ENCODE results near the gene IFNA5.

Gene IFNA5

DNA sequence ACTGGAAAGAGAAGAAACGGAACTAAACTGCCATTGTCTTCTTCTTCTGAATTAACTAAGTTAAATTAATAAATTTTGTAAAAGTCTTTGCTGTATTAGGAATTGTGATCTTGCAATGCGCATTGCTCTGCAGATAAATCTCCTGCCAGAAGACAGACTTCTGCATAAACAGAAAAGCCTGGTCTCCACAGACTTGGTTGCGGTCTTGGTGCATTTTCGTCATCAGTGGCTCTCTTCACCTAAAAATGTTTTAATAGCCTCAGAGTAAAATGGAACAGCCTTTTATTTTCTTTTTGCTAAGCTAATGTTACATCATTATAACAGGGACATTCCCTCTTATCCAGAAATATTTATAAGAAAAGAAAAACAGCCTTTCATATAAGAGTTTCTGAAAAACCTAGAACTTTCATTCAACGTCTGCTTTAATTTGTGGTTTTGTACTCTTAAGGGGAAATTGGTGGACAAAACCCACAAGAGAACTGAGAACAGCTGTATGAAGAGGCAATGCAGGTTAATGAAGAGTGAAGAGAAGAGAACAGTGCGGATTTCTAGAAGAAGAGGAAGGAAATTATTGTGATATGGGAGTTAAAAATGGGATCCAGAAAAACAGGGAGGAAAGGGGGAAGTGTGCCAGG lies 10.1 kb downstream of the IFNA5 start:
- Histone ChIP-seq H3F3A (ENCODE audit: insufficient read depth) (no peaks in the 10 kb centered on the region), H3K4me2 (ENCODE audit: low read depth, low read length, poor library complexity, severe bottlenecking) (no peak overlapping the region), H3K4me3 (ENCODE audit: insufficient read depth, low read length, poor library complexity, severe bottlenecking) (no peak overlapping the region), H4K20me1 (ENCODE audit: low read depth, low read length) (no peaks in the 10 kb centered on the region), H3K9ac (ENCODE audit: low read length) (no peak overlapping the region), H3K9me3 (ENCODE audit: insufficient read depth, low read length) (no peaks in the 10 kb centered on the region), H3K36me3 (ENCODE audit: low read length) (no peaks in the 10 kb centered on the region), H3K79me2 (ENCODE audit: insufficient read depth, low read length) (no peaks in the 10 kb centered on the region), H3K9me2 (replicated peaks; ENCODE audit: insufficient read depth, low read length) (no peaks in the 10 kb centered on the region), H2AFZ (ENCODE audit: low read depth, low read length, severe bottlenecking) (no peak overlapping the region), H3K27ac (ENCODE audit: low read depth, low read length) (no peak overlapping the region), H3K27me3 (ENCODE audit: low read length) (no peaks in the 10 kb centered on the region)
- TF ChIP-seq, protein P1, sequence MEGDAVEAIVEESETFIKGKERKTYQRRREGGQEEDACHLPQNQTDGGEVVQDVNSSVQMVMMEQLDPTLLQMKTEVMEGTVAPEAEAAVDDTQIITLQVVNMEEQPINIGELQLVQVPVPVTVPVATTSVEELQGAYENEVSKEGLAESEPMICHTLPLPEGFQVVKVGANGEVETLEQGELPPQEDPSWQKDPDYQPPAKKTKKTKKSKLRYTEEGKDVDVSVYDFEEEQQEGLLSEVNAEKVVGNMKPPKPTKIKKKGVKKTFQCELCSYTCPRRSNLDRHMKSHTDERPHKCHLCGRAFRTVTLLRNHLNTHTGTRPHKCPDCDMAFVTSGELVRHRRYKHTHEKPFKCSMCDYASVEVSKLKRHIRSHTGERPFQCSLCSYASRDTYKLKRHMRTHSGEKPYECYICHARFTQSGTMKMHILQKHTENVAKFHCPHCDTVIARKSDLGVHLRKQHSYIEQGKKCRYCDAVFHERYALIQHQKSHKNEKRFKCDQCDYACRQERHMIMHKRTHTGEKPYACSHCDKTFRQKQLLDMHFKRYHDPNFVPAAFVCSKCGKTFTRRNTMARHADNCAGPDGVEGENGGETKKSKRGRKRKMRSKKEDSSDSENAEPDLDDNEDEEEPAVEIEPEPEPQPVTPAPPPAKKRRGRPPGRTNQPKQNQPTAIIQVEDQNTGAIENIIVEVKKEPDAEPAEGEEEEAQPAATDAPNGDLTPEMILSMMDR (IDR thresholded peaks at IDR 0.05; ENCODE audit: insufficient read depth, low read length, poor library complexity, severe bottlenecking), result no peak
- no peak for TF ChIP-seq EZH2phosphoT487 (conservative IDR thresholded peaks at IDR 0.05; ENCODE audit: low read length)

DNA sequence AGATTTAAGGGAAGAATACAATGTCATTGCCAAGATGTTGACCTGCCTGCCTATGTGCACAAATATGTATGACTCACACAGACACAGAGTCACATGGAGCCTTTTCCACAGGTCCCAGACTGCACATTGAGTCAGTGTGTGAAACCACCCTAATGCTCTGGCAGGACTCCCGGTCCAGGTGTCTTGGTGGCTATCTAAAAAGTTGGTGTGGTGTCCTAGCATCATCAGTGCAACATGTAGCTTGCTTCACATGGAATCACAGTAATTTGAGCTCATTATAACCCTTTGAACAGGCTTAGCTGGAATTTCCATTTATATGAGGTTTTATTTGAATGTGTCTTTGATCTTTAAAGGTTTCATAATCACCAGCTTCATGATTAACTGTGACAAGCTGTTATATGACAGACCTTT lies 10.7 kb downstream of the IFNA5 start:
- no peaks in the 10 kb centered on the region for H3K9me3 ChIP-seq (ENCODE audit: insufficient read depth, low read length)
- H3K4me2 ChIP-seq (ENCODE audit: low read depth, low read length, poor library complexity, severe bottlenecking), result no peak overlapping the region
- no peaks in the 10 kb centered on the region for H3K79me2 ChIP-seq (ENCODE audit: insufficient read depth, low read length)
- no peaks in the 10 kb centered on the region for H3K36me3 ChIP-seq (ENCODE audit: low read length)
- no peak overlapping the region for H3K27ac ChIP-seq (ENCODE audit: low read depth, low read length)
- no peaks in the 10 kb centered on the region for H3F3A ChIP-seq (ENCODE audit: insufficient read depth)
- H3K9ac ChIP-seq (ENCODE audit: low read length), result no peak overlapping the region
- TF ChIP-seq, protein P1 (IDR thresholded peaks at IDR 0.05; ENCODE audit: insufficient read depth, low read length, poor library complexity, severe bottlenecking), result no peak
- TF ChIP-seq EZH2phosphoT487 (conservative IDR thresholded peaks at IDR 0.05; ENCODE audit: low read length), result no peak
- no peak overlapping the region for H2AFZ ChIP-seq (ENCODE audit: low read depth, low read length, severe bottlenecking)
- H3K4me3 ChIP-seq (ENCODE audit: insufficient read depth, low read length, poor library complexity, severe bottlenecking), result no peak overlapping the region
- H3K9me2 ChIP-seq (replicated peaks; ENCODE audit: insufficient read depth, low read length), result no peaks in the 10 kb centered on the region
- no peaks in the 10 kb centered on the region for H4K20me1 ChIP-seq (ENCODE audit: low read depth, low read length)
- H3K27me3 ChIP-seq (ENCODE audit: low read length), result no peaks in the 10 kb centered on the region

DNA sequence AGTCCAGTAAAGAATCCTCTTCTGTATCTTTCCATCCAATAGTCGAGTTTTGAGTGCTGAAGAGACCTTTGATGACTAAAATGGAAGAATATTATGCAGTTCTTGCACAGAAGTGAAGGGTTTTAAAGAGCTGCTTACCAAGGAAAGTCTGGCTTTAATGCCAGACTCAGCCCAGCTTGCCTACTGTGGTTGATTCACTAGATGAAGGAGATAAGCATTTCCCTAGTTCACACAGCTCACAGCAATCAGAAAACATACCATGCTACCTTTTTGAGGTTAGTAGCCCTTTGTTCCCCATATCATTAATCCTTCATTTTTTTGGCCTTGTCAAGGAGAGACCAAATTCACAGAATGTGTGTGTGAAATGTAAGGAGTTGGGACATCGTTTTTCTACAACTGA lies 15.3 kb downstream of the IFNA5 start:
- TF ChIP-seq, protein P1 (IDR thresholded peaks at IDR 0.05; ENCODE audit: insufficient read depth, low read length, poor library complexity, severe bottlenecking), result no peak
- no peak for TF ChIP-seq EZH2phosphoT487 (conservative IDR thresholded peaks at IDR 0.05; ENCODE audit: low read length)
- H3K36me3 ChIP-seq (ENCODE audit: low read length), result no peaks in the 10 kb centered on the region

More for the DNA sequence above, 15.3 kb downstream of the IFNA5 start:
- H3K4me3 ChIP-seq (ENCODE audit: insufficient read depth, low read length, poor library complexity, severe bottlenecking), result no peak overlapping the region
- H4K20me1 ChIP-seq (ENCODE audit: low read depth, low read length), result no peaks in the 10 kb centered on the region
- no peaks in the 10 kb centered on the region for H3K9me2 ChIP-seq (replicated peaks; ENCODE audit: insufficient read depth, low read length)
- H3K79me2 ChIP-seq (ENCODE audit: insufficient read depth, low read length), result no peaks in the 10 kb centered on the region
- H3K27ac ChIP-seq (ENCODE audit: low read depth, low read length), result no peak overlapping the region
- H3K9me3 ChIP-seq (ENCODE audit: insufficient read depth, low read length), result no peaks in the 10 kb centered on the region
- no peak overlapping the region for H2AFZ ChIP-seq (ENCODE audit: low read depth, low read length, severe bottlenecking)
- H3K9ac ChIP-seq (ENCODE audit: low read length), result no peak overlapping the region
- no peaks in the 10 kb centered on the region for H3F3A ChIP-seq (ENCODE audit: insufficient read depth)
- H3K27me3 ChIP-seq (ENCODE audit: low read length), result no peaks in the 10 kb centered on the region
- no peak overlapping the region for H3K4me2 ChIP-seq (ENCODE audit: low read depth, low read length, poor library complexity, severe bottlenecking)

All from SU-DHL-6 (cell line).